ENCODE data around the gene CA12. TPM values are rescaled to one million over a fixed set of nuclear protein-coding genes. Genes with fewer than 3 reads are reported as not detected.

CA12 gene
- total and polyA plus RNA-seq, 9 of the 15 experiments (the other 6 are each of a cell fraction or from before 2014, with no cell fraction given) = 0.01 to 0.78 (median 0.15) TPM; not detected in 1

DNA sequence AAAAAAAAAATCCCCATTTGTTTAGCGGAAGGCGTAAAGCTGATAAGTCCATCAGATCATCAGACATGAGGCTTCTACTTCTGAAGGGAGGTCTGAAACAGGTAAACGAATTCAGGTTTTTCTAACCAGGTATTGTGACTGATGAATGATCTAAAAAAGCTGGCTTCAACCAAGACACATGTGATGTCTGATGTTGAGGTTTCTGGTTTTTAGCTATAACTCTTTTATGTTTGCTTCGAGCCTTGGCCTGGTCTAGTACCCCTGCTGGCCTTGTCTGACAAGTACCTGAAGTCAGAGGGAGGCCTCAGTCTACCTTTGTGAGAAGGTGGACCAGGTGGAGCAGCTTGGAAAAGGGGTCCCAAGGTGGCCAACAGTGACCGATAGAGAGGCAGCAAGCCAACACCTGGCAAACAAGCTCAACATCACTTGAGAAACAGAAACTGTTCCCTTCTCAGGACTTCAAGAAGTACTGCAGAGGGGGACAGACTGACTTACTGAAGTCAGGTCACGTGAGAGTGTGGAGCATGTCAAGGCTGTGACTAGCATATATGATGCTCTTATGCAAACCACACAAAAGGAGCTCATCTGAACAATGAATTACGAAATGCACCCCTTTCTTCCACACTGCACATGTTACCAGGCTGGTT lies 33.0 kb upstream of the CA12 start (continued):
- TF ChIP-seq, protein P1, sequence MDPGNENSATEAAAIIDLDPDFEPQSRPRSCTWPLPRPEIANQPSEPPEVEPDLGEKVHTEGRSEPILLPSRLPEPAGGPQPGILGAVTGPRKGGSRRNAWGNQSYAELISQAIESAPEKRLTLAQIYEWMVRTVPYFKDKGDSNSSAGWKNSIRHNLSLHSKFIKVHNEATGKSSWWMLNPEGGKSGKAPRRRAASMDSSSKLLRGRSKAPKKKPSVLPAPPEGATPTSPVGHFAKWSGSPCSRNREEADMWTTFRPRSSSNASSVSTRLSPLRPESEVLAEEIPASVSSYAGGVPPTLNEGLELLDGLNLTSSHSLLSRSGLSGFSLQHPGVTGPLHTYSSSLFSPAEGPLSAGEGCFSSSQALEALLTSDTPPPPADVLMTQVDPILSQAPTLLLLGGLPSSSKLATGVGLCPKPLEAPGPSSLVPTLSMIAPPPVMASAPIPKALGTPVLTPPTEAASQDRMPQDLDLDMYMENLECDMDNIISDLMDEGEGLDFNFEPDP (CRISPR knock-in tag; IDR thresholded peaks at IDR 0.05) = no peak
- no peak for TF ChIP-seq BDP1 (IDR thresholded peaks at IDR 0.05; ENCODE audit: insufficient read depth, insufficient read length)
- no peak for TF ChIP-seq FOXK2 (conservative IDR thresholded peaks at IDR 0.05 in 1 of 2, IDR thresholded peaks at IDR 0.05 in 1 of 2; ENCODE audit: low read depth in 2 of 2)
- TF ChIP-seq U2AF2 (optimal IDR thresholded peaks at IDR 0.05; ENCODE audit: low read depth, low read length) = no peak
- TF ChIP-seq RAD21 (CRISPR knock-in tag; conservative IDR thresholded peaks at IDR 0.05 in 1 of 2, IDR thresholded peaks at IDR 0.05 in 1 of 2) = no peak

DNA sequence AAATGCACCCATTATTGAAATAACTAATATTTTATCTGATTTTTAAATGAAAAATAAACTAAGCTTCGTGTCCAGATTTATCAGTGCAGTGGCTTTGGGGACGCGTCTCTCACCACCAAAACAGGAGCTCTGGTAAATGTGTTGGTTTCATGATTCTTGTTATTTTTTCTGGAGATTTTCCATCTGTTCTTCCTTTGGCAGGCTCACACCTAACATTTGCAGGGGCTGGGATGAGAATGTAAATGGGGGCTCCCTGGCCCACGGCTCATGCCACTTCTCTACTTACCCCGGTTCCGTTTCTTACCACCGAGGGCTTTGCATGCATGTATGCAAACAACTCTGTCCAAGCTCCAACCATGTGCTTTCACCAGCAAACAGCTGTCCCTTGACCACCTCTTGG lies 30.9 kb upstream of the CA12 start:
- no peaks in the 10 kb centered on the region for H3K9me3 ChIP-seq (replicated peaks; ENCODE audit: control insufficient read depth, insufficient read depth, low read depth, low read length)
- H4K20me1 ChIP-seq (replicated peaks; ENCODE audit: control insufficient read depth, insufficient read depth, low read length) = no peaks in the 10 kb centered on the region
- no TSS peak for BruUV-seq (replicated peaks)
- DNase-seq (ENCODE audit: extremely low read depth in 1 of 4, low spot score in 3 of 4) (no peak), FAIRE-seq (no peak), ATAC-seq (no peak)
- H3K4me1 ChIP-seq (replicated peaks in 1 of 2; ENCODE audit: control insufficient read depth in 2 of 2, insufficient read depth in 2 of 2, low read length in 2 of 2) = no peaks in the 10 kb centered on the region; a peak in 1 of 5 replicates
- H3K9ac ChIP-seq (ENCODE audit: insufficient read depth in 1 of 2, low read depth in 2 of 2, low read length in 2 of 2) = no peak overlapping the region
- H3K9me1 ChIP-seq (ENCODE audit: control insufficient read depth, insufficient read depth, low read length) = no peaks in the 10 kb centered on the region
- no peaks in the 10 kb centered on the region for H3K36me3 ChIP-seq (ENCODE audit: control insufficient read depth, insufficient read depth, low read length)
- POLR2A ChIA-PET = interaction anchor here (0.6 to 1.9 kb wide), 5 partner anchors 9 to 155 kb away, joined by 3 to 5 read pairs (median 4); no protein-coding TSS in a partner anchor
- no peak for TF ChIP-seq ZNF324 (CRISPR knock-in tag; IDR thresholded peaks at IDR 0.05)
- TF ChIP-seq NCOR1 (IDR thresholded peaks at IDR 0.05) = no peak
- no peak for TF ChIP-seq MTF1 (CRISPR knock-in tag; IDR thresholded peaks at IDR 0.05; ENCODE audit: borderline replicate concordance)
- TF ChIP-seq ZNF133 (CRISPR knock-in tag; IDR thresholded peaks at IDR 0.05) = no peak
- TF ChIP-seq, protein P2, sequence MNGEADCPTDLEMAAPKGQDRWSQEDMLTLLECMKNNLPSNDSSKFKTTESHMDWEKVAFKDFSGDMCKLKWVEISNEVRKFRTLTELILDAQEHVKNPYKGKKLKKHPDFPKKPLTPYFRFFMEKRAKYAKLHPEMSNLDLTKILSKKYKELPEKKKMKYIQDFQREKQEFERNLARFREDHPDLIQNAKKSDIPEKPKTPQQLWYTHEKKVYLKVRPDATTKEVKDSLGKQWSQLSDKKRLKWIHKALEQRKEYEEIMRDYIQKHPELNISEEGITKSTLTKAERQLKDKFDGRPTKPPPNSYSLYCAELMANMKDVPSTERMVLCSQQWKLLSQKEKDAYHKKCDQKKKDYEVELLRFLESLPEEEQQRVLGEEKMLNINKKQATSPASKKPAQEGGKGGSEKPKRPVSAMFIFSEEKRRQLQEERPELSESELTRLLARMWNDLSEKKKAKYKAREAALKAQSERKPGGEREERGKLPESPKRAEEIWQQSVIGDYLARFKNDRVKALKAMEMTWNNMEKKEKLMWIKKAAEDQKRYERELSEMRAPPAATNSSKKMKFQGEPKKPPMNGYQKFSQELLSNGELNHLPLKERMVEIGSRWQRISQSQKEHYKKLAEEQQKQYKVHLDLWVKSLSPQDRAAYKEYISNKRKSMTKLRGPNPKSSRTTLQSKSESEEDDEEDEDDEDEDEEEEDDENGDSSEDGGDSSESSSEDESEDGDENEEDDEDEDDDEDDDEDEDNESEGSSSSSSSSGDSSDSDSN (IDR thresholded peaks at IDR 0.05; ENCODE audit: borderline replicate concordance in 1 of 2, low read depth in 2 of 2, low read length in 2 of 2) = no peak
- TF ChIP-seq SMARCB1 (IDR thresholded peaks at IDR 0.05; ENCODE audit: insufficient read length, low read depth) = no peak
- TF ChIP-seq ZNF146 (CRISPR knock-in tag; IDR thresholded peaks at IDR 0.05; ENCODE audit: unreplicated experiment) = no peak
- no peak for TF ChIP-seq SMARCA4 (IDR thresholded peaks at IDR 0.05)
- TF ChIP-seq ESRRB (CRISPR knock-in tag; IDR thresholded peaks at IDR 0.05; ENCODE audit: borderline replicate concordance) = no peak
- no peak for TF ChIP-seq MXI1 (IDR thresholded peaks at IDR 0.05; ENCODE audit: low read depth, low read length)
- CTCF ChIA-PET (ENCODE audit: low intra/inter-chr PET ratio) = no interaction called here
- H3K27me3 ChIP-seq (ENCODE audit: control insufficient read depth in 2 of 2, insufficient read depth in 2 of 2, low read length in 2 of 2) = peaks cover 0 to 4% of the 10 kb centered on the region in 2 experiments; a peak in 1 of 5 replicates
- no peak overlapping the region for H3K27ac ChIP-seq (ENCODE audit: extremely low read depth, low read depth, low read length)
- H3K4me3 ChIP-seq = no peak overlapping the region
- 28% methylated on average over 7 of the region's 7 CpGs for WGBS (ENCODE audit: insufficient coverage, low coverage, missing lambda C conversion rate)
- in situ Hi-C loops (cut with MboI) = loop anchor here (25.0 kb wide), 1 partner anchor 575 kb away; no protein-coding TSS in a partner anchor
- H3K4me2 ChIP-seq (ENCODE audit: insufficient read depth, low read length) = no peak overlapping the region
- H2AFZ ChIP-seq (ENCODE audit: low read depth, low read length) = no peak overlapping the region
- intact Hi-C loops (cut with micrococcal nuclease) = no loop called here
- H3K79me2 ChIP-seq (ENCODE audit: control insufficient read depth, insufficient read depth, low read length) = no peaks in the 10 kb centered on the region
